ENCODE measurements around the gene MBP. TPM values are rescaled to one million over a fixed set of nuclear protein-coding genes. Genes with fewer than 3 reads are reported as not detected.

Gene MBP
- total and polyA plus RNA-seq, 10 of the 15 experiments (the other 5 are each of a cell fraction or from before 2014, with no cell fraction given): 12.2 to 67.8 (median 42.1) TPM

- ATAC-seq (no peak), FAIRE-seq (no peak), DNase-seq (ENCODE audit: low read depth, low spot score) (no peak)
- Histone ChIP-seq H3K27me3 (replicated peaks in 1 of 2; ENCODE audit: control insufficient read depth in 2 of 2, insufficient read depth in 2 of 2, low read length in 1 of 2) (no peaks in the 10 kb centered on the region), H3K36me3 (ENCODE audit: control insufficient read depth in 2 of 2, insufficient read depth in 2 of 2, low read length in 1 of 2) (peaks cover 3 to 20% of the 10 kb centered on the region in 2 experiments; a peak in 3 of 4 replicates), H2AFZ (ENCODE audit: control insufficient read depth, low read depth, low read length) (no peak overlapping the region), H3K9me3 (replicated peaks; ENCODE audit: control insufficient read depth, insufficient read depth, low read length) (no peaks in the 10 kb centered on the region), H4K20me1 (ENCODE audit: control insufficient read depth, insufficient read depth) (no peaks in the 10 kb centered on the region), H3K79me2 (ENCODE audit: control insufficient read depth, insufficient read depth, low read length) (no peaks in the 10 kb centered on the region), H3K4me1 (ENCODE audit: control insufficient read depth, insufficient read depth, low read length) (no peaks in the 10 kb centered on the region), H3K4me2 (ENCODE audit: control insufficient read depth, insufficient read depth) (no peak overlapping the region), H3K9ac (ENCODE audit: control insufficient read depth, insufficient read depth, low read length) (no peak overlapping the region), H3K27ac (ENCODE audit: control insufficient read depth, insufficient read depth) (no peak overlapping the region), H3K4me3 (no peak overlapping the region)
- no TSS peak for BruUV-seq (replicated peaks)
- POLR2A ChIA-PET: no interaction called here
- RAD21 ChIA-PET (ENCODE audit: unreplicated experiment): no interaction called here
- intact Hi-C loops (cut with micrococcal nuclease; ENCODE audit: unreplicated experiment): no loop called here
- WGBS (ENCODE audit: insufficient coverage, insufficient replicate concordance, low lambda C conversion rate, missing lambda C conversion rate): 69% methylated on average over 8 of the region's 8 CpGs
- CTCF ChIA-PET: interaction anchor here (1.1 to 1.4 kb wide), 3 partner anchors 26 to 146 kb away, joined by 4 to 7 read pairs (median 5); no protein-coding TSS in a partner anchor
- in situ Hi-C loops (cut with MboI): no loop called here
- SMC1A ChIA-PET (ENCODE audit: uncharacterized antibody, unreplicated experiment): interaction anchor here (0.9 to 1.3 kb wide), 3 partner anchors 8 to 145 kb away, joined by 3 to 4 read pairs (median 3); no protein-coding TSS in a partner anchor
- no peak for TF ChIP-seq ZSCAN29 (IDR thresholded peaks at IDR 0.05)
- TF ChIP-seq, protein P1, sequence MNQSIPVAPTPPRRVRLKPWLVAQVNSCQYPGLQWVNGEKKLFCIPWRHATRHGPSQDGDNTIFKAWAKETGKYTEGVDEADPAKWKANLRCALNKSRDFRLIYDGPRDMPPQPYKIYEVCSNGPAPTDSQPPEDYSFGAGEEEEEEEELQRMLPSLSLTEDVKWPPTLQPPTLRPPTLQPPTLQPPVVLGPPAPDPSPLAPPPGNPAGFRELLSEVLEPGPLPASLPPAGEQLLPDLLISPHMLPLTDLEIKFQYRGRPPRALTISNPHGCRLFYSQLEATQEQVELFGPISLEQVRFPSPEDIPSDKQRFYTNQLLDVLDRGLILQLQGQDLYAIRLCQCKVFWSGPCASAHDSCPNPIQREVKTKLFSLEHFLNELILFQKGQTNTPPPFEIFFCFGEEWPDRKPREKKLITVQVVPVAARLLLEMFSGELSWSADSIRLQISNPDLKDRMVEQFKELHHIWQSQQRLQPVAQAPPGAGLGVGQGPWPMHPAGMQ (IDR thresholded peaks at IDR 0.05; ENCODE audit: borderline replicate concordance): no peak
- TF ChIP-seq NBN (IDR thresholded peaks at IDR 0.05): no peak
- TF ChIP-seq GABPA (IDR thresholded peaks at IDR 0.05; ENCODE audit: low read depth): no peak
- no peak for TF ChIP-seq BCL3 (IDR thresholded peaks at IDR 0.05; ENCODE audit: borderline replicate concordance, insufficient read depth, low read depth, low read length, poor library complexity, severe bottlenecking)
- no peak for TF ChIP-seq YY1 (IDR thresholded peaks at IDR 0.05; ENCODE audit: low read depth, low read length)
- no peak for TF ChIP-seq CREM (IDR thresholded peaks at IDR 0.05; ENCODE audit: low read depth)
- no peak for TF ChIP-seq TCF12 (IDR thresholded peaks at IDR 0.05; ENCODE audit: low read depth, low read length)
- TF ChIP-seq NR2C1 (IDR thresholded peaks at IDR 0.05): no peak
- no peak for TF ChIP-seq CUX1 (IDR thresholded peaks at IDR 0.05; ENCODE audit: insufficient replicate concordance, low read depth, low read length)
- no peak for TF ChIP-seq SRF (IDR thresholded peaks at IDR 0.05; ENCODE audit: low read depth in 2 of 2, low read length in 2 of 2)
- TF ChIP-seq, protein P2, sequence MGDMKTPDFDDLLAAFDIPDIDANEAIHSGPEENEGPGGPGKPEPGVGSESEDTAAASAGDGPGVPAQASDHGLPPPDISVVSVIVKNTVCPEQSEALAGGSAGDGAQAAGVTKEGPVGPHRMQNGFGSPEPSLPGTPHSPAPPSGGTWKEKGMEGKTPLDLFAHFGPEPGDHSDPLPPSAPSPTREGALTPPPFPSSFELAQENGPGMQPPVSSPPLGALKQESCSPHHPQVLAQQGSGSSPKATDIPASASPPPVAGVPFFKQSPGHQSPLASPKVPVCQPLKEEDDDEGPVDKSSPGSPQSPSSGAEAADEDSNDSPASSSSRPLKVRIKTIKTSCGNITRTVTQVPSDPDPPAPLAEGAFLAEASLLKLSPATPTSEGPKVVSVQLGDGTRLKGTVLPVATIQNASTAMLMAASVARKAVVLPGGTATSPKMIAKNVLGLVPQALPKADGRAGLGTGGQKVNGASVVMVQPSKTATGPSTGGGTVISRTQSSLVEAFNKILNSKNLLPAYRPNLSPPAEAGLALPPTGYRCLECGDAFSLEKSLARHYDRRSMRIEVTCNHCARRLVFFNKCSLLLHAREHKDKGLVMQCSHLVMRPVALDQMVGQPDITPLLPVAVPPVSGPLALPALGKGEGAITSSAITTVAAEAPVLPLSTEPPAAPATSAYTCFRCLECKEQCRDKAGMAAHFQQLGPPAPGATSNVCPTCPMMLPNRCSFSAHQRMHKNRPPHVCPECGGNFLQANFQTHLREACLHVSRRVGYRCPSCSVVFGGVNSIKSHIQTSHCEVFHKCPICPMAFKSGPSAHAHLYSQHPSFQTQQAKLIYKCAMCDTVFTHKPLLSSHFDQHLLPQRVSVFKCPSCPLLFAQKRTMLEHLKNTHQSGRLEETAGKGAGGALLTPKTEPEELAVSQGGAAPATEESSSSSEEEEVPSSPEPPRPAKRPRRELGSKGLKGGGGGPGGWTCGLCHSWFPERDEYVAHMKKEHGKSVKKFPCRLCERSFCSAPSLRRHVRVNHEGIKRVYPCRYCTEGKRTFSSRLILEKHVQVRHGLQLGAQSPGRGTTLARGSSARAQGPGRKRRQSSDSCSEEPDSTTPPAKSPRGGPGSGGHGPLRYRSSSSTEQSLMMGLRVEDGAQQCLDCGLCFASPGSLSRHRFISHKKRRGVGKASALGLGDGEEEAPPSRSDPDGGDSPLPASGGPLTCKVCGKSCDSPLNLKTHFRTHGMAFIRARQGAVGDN (IDR thresholded peaks at IDR 0.05): no peak
These were observed 184.2 kb downstream of the MBP start for GRCh38 chr18:76948345-76948744.

Data from GM12878 (cell line).